Lower leg skin (tissue), 3 donors: ENCODE measurements around the gene KRTAP10-4.
"Not testable (repeated sequence)": the region's sequence is repeated elsewhere in the genome, so short reads cannot be mapped to it uniquely, and the experiment has no call there.

ENCODE experiments used
- POLR2A ChIP-seq, 2 donors: fragments of 450-650 bp; IDR thresholded peaks; one replicate each; pipeline ENCODE4 v1.6.1; 2016 to 2017; ENCODE audit warnings: antibody characterized with exemption in 2 of 2, mild to moderate bottlenecking in 1 of 2, moderate library complexity in 1 of 2
- TF ChIP-seq, protein P1 (sequence below), 3 donors: fragments of 450-650 bp; IDR thresholded peaks; one replicate each; pipeline ENCODE4 v1.5.1; 2016; ENCODE audit warnings: antibody characterized with exemption in 3 of 3, mild to moderate bottlenecking in 3 of 3, moderate library complexity in 2 of 3

DNA sequence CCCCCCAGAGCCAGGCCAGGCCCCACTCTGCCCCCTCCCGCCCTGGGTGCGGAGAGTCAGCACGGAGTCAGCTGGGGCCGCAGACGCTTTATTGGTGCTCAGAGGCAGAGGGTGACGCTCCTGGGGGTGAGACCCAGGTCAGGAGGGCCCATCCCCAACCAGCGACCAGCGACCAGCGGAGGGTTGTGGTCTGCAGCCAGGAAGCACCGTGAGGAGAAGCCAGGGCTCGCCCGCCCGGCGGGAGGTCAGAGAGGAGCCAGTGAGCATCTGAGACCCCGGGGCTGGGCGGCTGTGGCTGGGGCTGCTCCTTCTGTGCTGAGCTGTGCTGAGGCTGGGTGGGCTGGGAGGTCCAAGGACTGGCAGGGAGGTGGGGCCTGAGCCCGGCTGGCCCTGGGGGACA lies 23.2 kb upstream of the KRTAP10-4 start:
- TF ChIP-seq, protein P1, sequence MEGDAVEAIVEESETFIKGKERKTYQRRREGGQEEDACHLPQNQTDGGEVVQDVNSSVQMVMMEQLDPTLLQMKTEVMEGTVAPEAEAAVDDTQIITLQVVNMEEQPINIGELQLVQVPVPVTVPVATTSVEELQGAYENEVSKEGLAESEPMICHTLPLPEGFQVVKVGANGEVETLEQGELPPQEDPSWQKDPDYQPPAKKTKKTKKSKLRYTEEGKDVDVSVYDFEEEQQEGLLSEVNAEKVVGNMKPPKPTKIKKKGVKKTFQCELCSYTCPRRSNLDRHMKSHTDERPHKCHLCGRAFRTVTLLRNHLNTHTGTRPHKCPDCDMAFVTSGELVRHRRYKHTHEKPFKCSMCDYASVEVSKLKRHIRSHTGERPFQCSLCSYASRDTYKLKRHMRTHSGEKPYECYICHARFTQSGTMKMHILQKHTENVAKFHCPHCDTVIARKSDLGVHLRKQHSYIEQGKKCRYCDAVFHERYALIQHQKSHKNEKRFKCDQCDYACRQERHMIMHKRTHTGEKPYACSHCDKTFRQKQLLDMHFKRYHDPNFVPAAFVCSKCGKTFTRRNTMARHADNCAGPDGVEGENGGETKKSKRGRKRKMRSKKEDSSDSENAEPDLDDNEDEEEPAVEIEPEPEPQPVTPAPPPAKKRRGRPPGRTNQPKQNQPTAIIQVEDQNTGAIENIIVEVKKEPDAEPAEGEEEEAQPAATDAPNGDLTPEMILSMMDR (IDR thresholded peaks at IDR 0.05), result not testable (repeated sequence)
- not testable (repeated sequence) for TF ChIP-seq POLR2A (IDR thresholded peaks at IDR 0.05)
